HepG2 (cell line): ENCODE results near the gene ANKRD65. TPM values are rescaled to one million over a fixed set of nuclear protein-coding genes. Genes with fewer than 3 reads are reported as not detected.

Source experiments
- CCDC6 ChIP-seq: sonication (generic); formaldehyde crosslinking; IDR thresholded peaks from 2 replicates; pipeline ENCODE4 v1.8.1; 2022; ENCODE audit warnings: mild to moderate bottlenecking, missing genetic modification reagents, moderate library complexity
- CENPT ChIP-seq: sonication (generic); formaldehyde crosslinking; IDR thresholded peaks from 2 replicates; pipeline ENCODE4 v1.8.0; 2022; ENCODE audit warnings: low read depth, mild to moderate bottlenecking, moderate library complexity, missing genetic modification reagents
- KDM1A ChIP-seq: IDR thresholded peaks from 2 replicates; pipeline ENCODE4 v1.6.1; 2016; ENCODE audit warnings: missing compliant biosample characterization
- SMYD3 ChIP-seq: sonication (generic); formaldehyde crosslinking; IDR thresholded peaks from 2 replicates; pipeline ENCODE4 v1.8.1; 2023; ENCODE audit warnings: mild to moderate bottlenecking, missing genetic modification reagents
- TCF12 ChIP-seq, 2 experiments: fragments of 450-650 bp in 1 of 2; sonication (generic) in 1 of 2; formaldehyde crosslinking in 1 of 2; IDR thresholded peaks; 2 replicates each; pipeline versions ENCODE4 v1.6.1 to v1.8.0; 2017 to 2022; ENCODE audit warnings: antibody characterized with exemption in 1 of 2, mild to moderate bottlenecking in 1 of 2, missing genetic modification reagents in 1 of 2, moderate library complexity in 1 of 2
- ZNF329 ChIP-seq: sonication (generic); formaldehyde crosslinking; IDR thresholded peaks from 2 replicates; pipeline ENCODE4 v1.9.0; 2021; ENCODE audit warnings: low read depth, mild to moderate bottlenecking, missing genetic modification reagents
- ZNF891 ChIP-seq: sonication (generic); formaldehyde crosslinking; IDR thresholded peaks from 2 replicates; pipeline ENCODE4 v1.5.0; 2020; ENCODE audit warnings: mild to moderate bottlenecking, missing genetic modification reagents
- polyA plus RNA-seq, 8 experiments: library from polyadenylated mRNA; depleted of rRNA in 3 of 8; stranded (reverse) in 7 of 8; unstranded in 1 of 8; fragments of >200 nt; fragmentation: Illumina TruSeq in 4 of 8; extraction: Trizol in 4 of 8; gene quantifications; 2 replicates each; pipeline versions ENCODE4 v1.2.1 to v1.2.3, GENCODE V29; 2011 to 2016; ENCODE audit warnings: low read depth in 4 of 8, missing spikeins in 1 of 8, mixed read lengths in 1 of 8; ENCODE audit not compliant: insufficient read depth in 1 of 8
- total RNA-seq, 5 experiments: library from RNA; depleted of rRNA; stranded (reverse); fragments of >200 nt; fragmentation: Illumina TruSeq; extraction: Trizol; gene quantifications; 2 replicates each; pipeline ENCODE4 v1.2.3, GENCODE V29; 2016; ENCODE audit warnings: low read depth in 1 of 5
- TF ChIP-seq, protein P1 (sequence below): sonication (generic); IDR thresholded peaks from 2 replicates; pipeline ENCODE4 v1.6.1; 2016; ENCODE audit warnings: low read depth, borderline replicate concordance
- TF ChIP-seq, protein P2 (sequence below): sonication (generic); formaldehyde crosslinking; IDR thresholded peaks from 2 replicates; pipeline ENCODE4 v1.8.1; 2023; ENCODE audit warnings: mild to moderate bottlenecking, inconsistent platforms, moderate library complexity, missing genetic modification reagents, borderline replicate concordance
- TF ChIP-seq, protein P3 (sequence below): sonication (generic); formaldehyde crosslinking; IDR thresholded peaks from 2 replicates; pipeline ENCODE4 v1.8.1; 2023; ENCODE audit warnings: mild to moderate bottlenecking, missing genetic modification reagents
- TF ChIP-seq, protein P4 (sequence below): sonication (generic); formaldehyde crosslinking; IDR thresholded peaks from 2 replicates; pipeline ENCODE4 v1.5.0; 2020; ENCODE audit warnings: missing genetic modification reagents

The ANKRD65 gene
- total and polyA plus RNA-seq, 2 of the 13 experiments (the other 11 are each of a cell fraction or from before 2014, with no cell fraction given): 12.1 to 30.1 TPM

DNA sequence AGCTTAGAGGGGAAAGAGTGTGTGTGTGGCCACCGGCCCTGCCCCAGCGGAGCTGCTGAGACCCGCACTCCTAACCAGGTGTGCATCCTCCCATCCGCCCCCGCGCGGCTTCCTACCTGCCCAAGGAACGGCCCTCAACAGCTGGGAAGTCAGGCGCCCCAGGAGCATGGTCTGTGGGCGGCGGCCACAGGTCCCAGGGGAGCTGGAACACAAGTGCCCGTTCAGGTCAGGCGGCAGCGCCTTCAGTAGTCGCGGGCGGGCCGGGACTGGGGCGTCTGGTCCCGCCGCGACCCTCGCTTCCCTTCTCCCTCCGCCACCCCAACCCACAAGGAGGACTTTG, 46.5 kb downstream of the ANKRD65 start (continued):
- TF ChIP-seq, protein P1, sequence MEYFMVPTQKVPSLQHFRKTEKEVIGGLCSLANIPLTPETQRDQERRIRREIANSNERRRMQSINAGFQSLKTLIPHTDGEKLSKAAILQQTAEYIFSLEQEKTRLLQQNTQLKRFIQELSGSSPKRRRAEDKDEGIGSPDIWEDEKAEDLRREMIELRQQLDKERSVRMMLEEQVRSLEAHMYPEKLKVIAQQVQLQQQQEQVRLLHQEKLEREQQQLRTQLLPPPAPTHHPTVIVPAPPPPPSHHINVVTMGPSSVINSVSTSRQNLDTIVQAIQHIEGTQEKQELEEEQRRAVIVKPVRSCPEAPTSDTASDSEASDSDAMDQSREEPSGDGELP: 0 out of 2 replicates have a peak, but pooled peaks have one; percentile 10
- TF ChIP-seq TCF12 (IDR thresholded peaks at IDR 0.05) (no peak), TCF12 (CRISPR knock-in tag; IDR thresholded peaks at IDR 0.05) (peak; percentile 4; the same call in 1 of the 2 replicates), CENPT (CRISPR knock-in tag) (no peak), CCDC6 (CRISPR knock-in tag) (peak; percentile 11), KDM1A (no peak), ZNF329 (no peak), SMYD3 (CRISPR knock-in tag) (no peak), ZNF891 (CRISPR knock-in tag) (no peak)
- TF ChIP-seq, protein P2, sequence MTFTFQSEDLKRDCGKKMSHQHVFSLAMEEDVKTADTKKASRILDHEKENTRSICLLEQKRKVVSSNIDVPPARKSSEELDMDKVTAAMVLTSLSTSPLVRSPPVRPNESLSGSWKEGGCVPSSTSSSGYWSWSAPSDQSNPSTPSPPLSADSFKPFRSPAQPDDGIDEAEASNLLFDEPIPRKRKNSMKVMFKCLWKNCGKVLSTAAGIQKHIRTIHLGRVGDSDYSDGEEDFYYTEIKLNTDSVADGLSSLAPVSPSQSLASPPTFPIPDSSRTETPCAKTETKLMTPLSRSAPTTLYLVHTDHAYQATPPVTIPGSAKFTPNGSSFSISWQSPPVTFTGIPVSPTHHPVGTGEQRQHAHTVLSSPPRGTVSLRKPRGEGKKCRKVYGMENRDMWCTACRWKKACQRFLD (CRISPR knock-in tag): no peak
- TF ChIP-seq, protein P3, sequence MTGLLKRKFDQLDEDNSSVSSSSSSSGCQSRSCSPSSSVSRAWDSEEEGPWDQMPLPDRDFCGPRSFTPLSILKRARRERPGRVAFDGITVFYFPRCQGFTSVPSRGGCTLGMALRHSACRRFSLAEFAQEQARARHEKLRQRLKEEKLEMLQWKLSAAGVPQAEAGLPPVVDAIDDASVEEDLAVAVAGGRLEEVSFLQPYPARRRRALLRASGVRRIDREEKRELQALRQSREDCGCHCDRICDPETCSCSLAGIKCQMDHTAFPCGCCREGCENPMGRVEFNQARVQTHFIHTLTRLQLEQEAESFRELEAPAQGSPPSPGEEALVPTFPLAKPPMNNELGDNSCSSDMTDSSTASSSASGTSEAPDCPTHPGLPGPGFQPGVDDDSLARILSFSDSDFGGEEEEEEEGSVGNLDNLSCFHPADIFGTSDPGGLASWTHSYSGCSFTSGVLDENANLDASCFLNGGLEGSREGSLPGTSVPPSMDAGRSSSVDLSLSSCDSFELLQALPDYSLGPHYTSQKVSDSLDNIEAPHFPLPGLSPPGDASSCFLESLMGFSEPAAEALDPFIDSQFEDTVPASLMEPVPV (CRISPR knock-in tag): no peak
- TF ChIP-seq, protein P4, sequence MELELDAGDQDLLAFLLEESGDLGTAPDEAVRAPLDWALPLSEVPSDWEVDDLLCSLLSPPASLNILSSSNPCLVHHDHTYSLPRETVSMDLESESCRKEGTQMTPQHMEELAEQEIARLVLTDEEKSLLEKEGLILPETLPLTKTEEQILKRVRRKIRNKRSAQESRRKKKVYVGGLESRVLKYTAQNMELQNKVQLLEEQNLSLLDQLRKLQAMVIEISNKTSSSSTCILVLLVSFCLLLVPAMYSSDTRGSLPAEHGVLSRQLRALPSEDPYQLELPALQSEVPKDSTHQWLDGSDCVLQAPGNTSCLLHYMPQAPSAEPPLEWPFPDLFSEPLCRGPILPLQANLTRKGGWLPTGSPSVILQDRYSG: 0 out of 2 replicates have a peak, but pooled peaks have one; percentile 22
